Mucosa of descending colon (tissue), 3 donors: ENCODE data around the gene COL4A6. TPM values are rescaled to one million over a fixed set of nuclear protein-coding genes. Genes with fewer than 3 reads are reported as not detected.

Source experiments
- ATAC-seq: fragments of 200-7000 bp; cut with Tn5 transposase; one replicate; pipeline ENCODE4 v1.9.1; 2020; ENCODE audit warnings: mild to moderate bottlenecking, moderate library complexity
- DNase-seq, 3 donors: peaks; one replicate each; pipeline ENCODE4 v3.0.0-alpha.2; 2020
- H3K36me3 ChIP-seq: fragments of 200-600 bp; one replicate; pipeline ENCODE4 v1.8.0; 2021; ENCODE audit warnings: low read depth, mild to moderate bottlenecking
- H3K4me1 ChIP-seq: fragments of 200-600 bp; one replicate; pipeline ENCODE4 v1.8.0; 2021; ENCODE audit warnings: low read depth, mild to moderate bottlenecking
- H3K4me3 ChIP-seq: fragments of 200-600 bp; one replicate; pipeline ENCODE4 v1.8.0; 2021; ENCODE audit warnings: mild to moderate bottlenecking
- H3K9me3 ChIP-seq: fragments of 200-600 bp; one replicate; pipeline ENCODE4 v1.8.0; 2021; ENCODE audit warnings: mild to moderate bottlenecking
- intact Hi-C, 2 donors: fragments of 100-400 bp; cut with DNase I in 1 of 2; cut with micrococcal nuclease in 1 of 2; formaldehyde crosslinking; loops; one replicate each; pipeline versions ENCODE4 v1.11.0 to v1.11.1; 2022; cut with DNase I, micrococcal nuclease
- total RNA-seq, 3 donors: library from RNA; stranded (reverse); fragmentation: NEBNext Ultra II Directional in 2 of 3; extraction: Animal tissue kit (Norgen Biotek cat#: 25700) in 2 of 3; gene quantifications; one replicate each; pipeline versions ENCODE4 v1.2.1 to v1.2.4, GENCODE V29; 2021 to 2023
- TF ChIP-seq, protein P1 (sequence below): fragments of 200-600 bp; IDR thresholded peaks from one replicate; pipeline ENCODE4 v1.8.0; 2022; ENCODE audit warnings: antibody characterized with exemption, mild to moderate bottlenecking
- donor health status: DM: no; HTN: no; CAD: no; lungs with moderate emphysema.
- donor health status: DM: no; HTN: no; CAD: no.
- donor health status: DM: no; HTN: yes; CAD: no.

The COL4A6 gene
- total RNA-seq, 3 donors from 2014 or later = 0.35 to 0.81 (median 0.77) TPM

DNA sequence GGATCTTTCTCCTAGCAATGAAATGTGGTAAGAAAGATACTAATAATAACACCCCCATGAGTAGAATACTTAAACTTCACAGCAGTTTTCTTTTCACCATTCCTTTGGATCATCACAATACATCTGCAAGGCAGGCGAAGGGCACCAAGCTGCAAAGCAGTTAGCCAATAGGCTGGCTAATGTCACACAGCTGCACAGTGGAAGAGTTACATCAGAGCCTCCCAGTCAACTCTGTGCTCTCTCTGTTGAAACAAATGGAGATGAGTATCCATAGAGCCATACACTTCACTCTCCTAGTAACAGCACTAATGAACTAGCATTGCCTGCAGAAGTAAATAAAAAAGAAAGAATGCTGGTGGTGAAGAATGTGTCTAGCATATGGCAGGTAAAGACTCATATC lies 207.6 kb downstream of the COL4A6 start:
- intact Hi-C loops = no loop called here
- Histone ChIP-seq H3K9me3 (no peaks in the 10 kb centered on the region), H3K4me3 (no peak overlapping the region), H3K4me1 (no peaks in the 10 kb centered on the region), H3K36me3 (no peaks in the 10 kb centered on the region)
- DNase-seq (no peak), ATAC-seq (no peak)
- TF ChIP-seq, protein P1, sequence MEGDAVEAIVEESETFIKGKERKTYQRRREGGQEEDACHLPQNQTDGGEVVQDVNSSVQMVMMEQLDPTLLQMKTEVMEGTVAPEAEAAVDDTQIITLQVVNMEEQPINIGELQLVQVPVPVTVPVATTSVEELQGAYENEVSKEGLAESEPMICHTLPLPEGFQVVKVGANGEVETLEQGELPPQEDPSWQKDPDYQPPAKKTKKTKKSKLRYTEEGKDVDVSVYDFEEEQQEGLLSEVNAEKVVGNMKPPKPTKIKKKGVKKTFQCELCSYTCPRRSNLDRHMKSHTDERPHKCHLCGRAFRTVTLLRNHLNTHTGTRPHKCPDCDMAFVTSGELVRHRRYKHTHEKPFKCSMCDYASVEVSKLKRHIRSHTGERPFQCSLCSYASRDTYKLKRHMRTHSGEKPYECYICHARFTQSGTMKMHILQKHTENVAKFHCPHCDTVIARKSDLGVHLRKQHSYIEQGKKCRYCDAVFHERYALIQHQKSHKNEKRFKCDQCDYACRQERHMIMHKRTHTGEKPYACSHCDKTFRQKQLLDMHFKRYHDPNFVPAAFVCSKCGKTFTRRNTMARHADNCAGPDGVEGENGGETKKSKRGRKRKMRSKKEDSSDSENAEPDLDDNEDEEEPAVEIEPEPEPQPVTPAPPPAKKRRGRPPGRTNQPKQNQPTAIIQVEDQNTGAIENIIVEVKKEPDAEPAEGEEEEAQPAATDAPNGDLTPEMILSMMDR = no peak

DNA sequence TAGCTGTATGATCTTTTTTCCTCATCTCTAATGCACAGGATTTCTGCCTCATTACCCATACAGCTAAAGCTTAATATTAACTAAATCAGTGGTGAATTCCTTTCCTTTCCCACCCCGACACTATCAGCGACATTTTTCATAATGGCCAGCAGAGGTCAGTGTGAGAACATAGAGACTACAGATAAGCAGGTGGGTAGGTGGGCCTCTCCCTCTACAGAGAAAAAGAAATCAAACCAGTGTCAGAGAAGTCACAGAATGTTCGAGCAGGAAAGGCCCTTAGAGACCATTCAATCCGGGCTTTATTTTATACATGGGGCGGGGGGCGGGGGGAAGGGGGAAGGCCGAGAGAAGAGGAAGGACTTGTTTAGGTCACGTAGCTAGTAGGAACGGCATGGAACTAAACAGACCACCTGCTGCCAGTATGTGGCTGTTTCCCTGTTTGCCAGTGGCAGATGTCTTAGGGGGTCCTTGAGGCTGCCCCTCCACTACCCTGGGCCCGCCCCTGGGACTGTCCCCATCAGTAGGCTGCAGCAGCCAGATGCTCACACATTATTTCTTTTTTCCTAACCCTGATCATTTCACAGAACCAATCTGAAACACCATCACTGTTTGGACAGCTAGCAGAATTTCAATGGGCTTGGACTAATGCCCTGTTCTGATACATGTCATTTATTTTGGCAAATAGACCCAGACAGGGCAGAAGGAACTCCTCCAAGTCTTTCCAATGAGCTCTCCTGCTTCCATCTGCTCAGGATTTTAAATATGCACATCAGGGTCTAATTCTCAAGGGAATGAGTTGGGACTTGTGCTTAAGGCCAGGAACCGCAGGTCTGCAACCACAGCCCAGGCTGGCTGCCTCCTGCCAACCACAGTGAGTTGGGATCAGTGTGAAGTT lies 213.2 kb downstream of the COL4A6 start:
- Histone ChIP-seq H3K4me1 (no peaks in the 10 kb centered on the region), H3K9me3 (no peaks in the 10 kb centered on the region), H3K4me3 (no peak overlapping the region), H3K36me3 (no peaks in the 10 kb centered on the region)
- ATAC-seq (no peak), DNase-seq (peak in 1 of 3 donors; percentile 4)
- TF ChIP-seq, protein P1 = no peak
- intact Hi-C loops = no loop called here

DNA sequence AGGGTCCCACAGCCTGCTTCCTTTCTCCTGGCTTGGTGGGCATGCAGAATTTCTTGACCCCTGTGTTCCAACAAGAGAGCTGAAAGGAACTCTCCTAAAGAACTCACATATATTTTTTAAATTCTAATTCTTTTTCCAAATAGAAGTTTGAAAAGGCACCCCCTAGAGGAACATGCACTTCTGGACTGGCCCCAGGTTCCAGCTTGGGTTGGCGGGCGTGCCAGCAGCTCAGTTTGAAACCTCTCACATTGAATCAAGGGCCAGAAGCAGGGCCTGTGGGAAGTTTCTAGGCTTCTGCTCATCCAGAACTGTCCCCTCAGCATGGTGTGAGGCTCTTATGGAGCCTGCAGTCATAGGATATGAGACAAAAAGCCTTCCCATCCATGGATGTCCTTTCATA lies 214.0 kb downstream of the COL4A6 start:
- Histone ChIP-seq H3K4me1 (no peaks in the 10 kb centered on the region), H3K9me3 (no peaks in the 10 kb centered on the region), H3K36me3 (no peaks in the 10 kb centered on the region), H3K4me3 (no peak overlapping the region)
- TF ChIP-seq, protein P1 = no peak
- DNase-seq (no peak), ATAC-seq (no peak)
- intact Hi-C loops = no loop called here

DNA sequence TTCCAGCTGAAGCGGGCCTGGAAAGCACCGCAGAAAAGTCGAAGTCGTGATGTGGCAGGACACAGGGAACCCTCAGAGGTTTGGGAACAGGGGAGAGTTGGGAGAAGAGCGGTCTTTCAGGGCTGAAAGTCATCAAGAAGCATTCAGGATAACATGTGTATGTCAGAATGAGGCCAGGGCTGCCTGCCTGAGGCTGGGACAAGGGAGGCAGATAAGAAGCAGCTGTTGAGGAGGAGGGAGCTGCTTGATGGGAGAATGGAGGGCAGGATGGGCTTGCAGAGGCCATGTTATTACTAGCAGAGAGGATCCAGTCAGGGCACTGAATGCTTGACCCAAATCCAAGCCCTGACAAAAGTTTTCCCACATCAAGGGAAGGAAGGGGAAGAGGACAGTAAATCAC lies 214.6 kb downstream of the COL4A6 start:
- no peaks in the 10 kb centered on the region for H3K9me3 ChIP-seq
- TF ChIP-seq, protein P1 = no peak
- ATAC-seq = no peak
- no peaks in the 10 kb centered on the region for H3K4me1 ChIP-seq
- H3K36me3 ChIP-seq = no peaks in the 10 kb centered on the region
- intact Hi-C loops = no loop called here
- no peak for DNase-seq
- H3K4me3 ChIP-seq = no peak overlapping the region

DNA sequence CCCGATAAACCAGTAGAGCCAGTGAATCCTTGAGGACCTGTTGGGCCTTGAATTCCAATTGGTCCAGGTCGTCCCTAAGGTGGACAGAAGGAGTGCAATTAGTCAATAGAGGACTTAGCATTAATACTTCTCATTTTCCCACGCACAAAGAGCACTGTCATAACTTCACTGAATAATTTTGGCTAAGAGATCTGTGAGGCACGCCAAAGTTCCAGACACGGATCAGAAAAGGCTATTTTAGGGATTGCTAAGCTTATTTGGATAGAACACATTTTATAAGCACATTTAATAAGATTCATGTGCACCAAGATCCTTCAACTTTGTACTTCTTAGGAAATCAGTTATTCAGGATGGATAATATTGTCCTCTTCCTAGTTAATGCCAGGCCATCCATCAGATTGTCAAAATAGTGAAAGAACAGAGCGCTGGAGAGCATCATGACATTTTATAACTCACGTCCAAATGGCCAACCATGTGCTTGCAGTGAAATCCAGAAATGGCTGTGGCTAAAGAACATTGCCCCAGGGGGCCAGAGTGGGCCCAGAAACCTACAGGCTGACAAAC lies 216.8 kb downstream of the COL4A6 start:
- H3K9me3 ChIP-seq = no peaks in the 10 kb centered on the region
- no peak for ATAC-seq
- no peak overlapping the region for H3K4me3 ChIP-seq
- intact Hi-C loops = no loop called here
- TF ChIP-seq, protein P1 = no peak
- no peaks in the 10 kb centered on the region for H3K36me3 ChIP-seq
- no peak for DNase-seq
- H3K4me1 ChIP-seq = no peaks in the 10 kb centered on the region
